Tibial nerve (tissue), 4 donors: ENCODE measurements around the gene HAPLN2. TPM values are rescaled to one million over a fixed set of nuclear protein-coding genes. Genes with fewer than 3 reads are reported as not detected.
A peak's percentile ranks its signal among the peaks of the same experiment; 100 is the strongest.

Source experiments
- DNase-seq, 2 donors: peaks; one replicate each; pipeline ENCODE4 v3.0.0-alpha.2; 2019; ENCODE audit warnings: low spot score in 2 of 2
- H3K27ac ChIP-seq, 4 donors: fragments of 200-600 bp; sonication (generic) in 3 of 4; one replicate each; pipeline ENCODE4 v1.5.1; 2017 to 2019; ENCODE audit warnings: mild to moderate bottlenecking in 1 of 4
- H3K27me3 ChIP-seq, 2 donors: fragments of 200-600 bp; sonication (generic) in 1 of 2; one replicate each; pipeline versions ENCODE4 v1.5.1 to v1.6.0; 2017 to 2019
- H3K36me3 ChIP-seq, 3 donors: fragments of 200-600 bp; sonication (generic); one replicate each; pipeline ENCODE4 v1.5.1; 2018 to 2019
- H3K4me1 ChIP-seq, 4 donors: fragments of 200-600 bp; sonication (generic) in 3 of 4; one replicate each; pipeline ENCODE4 v1.5.1; 2017 to 2019
- H3K4me3 ChIP-seq, 4 donors: fragments of 200-600 bp; sonication (generic) in 3 of 4; one replicate each; pipeline ENCODE4 v1.5.1; 2017 to 2019; ENCODE audit warnings: mild to moderate bottlenecking in 1 of 4, moderate library complexity in 1 of 4
- H3K9me3 ChIP-seq, 4 donors: fragments of 200-600 bp; sonication (generic) in 3 of 4; one replicate each; pipeline ENCODE4 v1.5.1; 2017 to 2019
- CTCF ChIP-seq, 5 experiments: fragments of 200-600 bp in 3 of 5; fragments of 450-650 bp in 2 of 5; sonication (generic) in 3 of 5; IDR thresholded peaks; one replicate each; pipeline ENCODE4 v1.5.1; 2016 to 2019; ENCODE audit warnings: antibody characterized with exemption in 5 of 5, mild to moderate bottlenecking in 3 of 5, moderate library complexity in 2 of 5
- EP300 ChIP-seq, 2 donors: sonication (generic); formaldehyde crosslinking; IDR thresholded peaks; one replicate each; pipeline ENCODE4 v1.6.1; 2017; ENCODE audit warnings: antibody characterized with exemption in 2 of 2, mild to moderate bottlenecking in 1 of 2
- POLR2A ChIP-seq, 2 donors: fragments of 450-650 bp; IDR thresholded peaks; one replicate each; pipeline ENCODE4 v1.6.1; 2017; ENCODE audit warnings: antibody characterized with exemption in 2 of 2, mild to moderate bottlenecking in 2 of 2, moderate library complexity in 2 of 2
- WGBS, 2 donors: methylation state at CpG; one replicate each; pipeline ENCODE4 v1.1.5; 2018; 5-methylcytosine and 5-hydroxymethylcytosine counted together
- total RNA-seq, 4 donors: library from RNA; depleted of rRNA; stranded (reverse); fragments of >200 nt; gene quantifications; one replicate each; pipeline ENCODE4 v1.1.0, GENCODE V29; 2016

Gene HAPLN2
- total RNA-seq, 4 donors from 2014 or later = 1.8 to 20.3 (median 10.6) TPM

GRCh38 chr1:156670791-156671190, 51.6 kb downstream of the HAPLN2 start:
- H3K4me3 ChIP-seq = no peak overlapping the region
- TF ChIP-seq POLR2A (IDR thresholded peaks at IDR 0.05) (no peak), EP300 (IDR thresholded peaks at IDR 0.05) (no peak), CTCF (IDR thresholded peaks at IDR 0.05) (no peak)
- no peaks in the 10 kb centered on the region for H3K27me3 ChIP-seq
- DNase-seq = no peak
- peaks cover 0 to 32% (median 0%) of the 10 kb centered on the region in 3 donors for H3K36me3 ChIP-seq
- H3K27ac ChIP-seq = peak overlapping the region in 2 of 4 donors; percentile 84 to 94
- H3K4me1 ChIP-seq = peaks cover 0 to 82% (median 39%) of the 10 kb centered on the region in 4 donors
- 58 to 72% methylated on average over 3 of the region's 4 CpGs for WGBS, 2 donors
- no peaks in the 10 kb centered on the region for H3K9me3 ChIP-seq

GRCh38 chr1:156671804-156672203, 52.6 kb downstream of the HAPLN2 start:
- H3K4me3 ChIP-seq = no peak overlapping the region
- H3K27me3 ChIP-seq = peaks cover 0 to 1% of the 10 kb centered on the region in 2 donors
- H3K36me3 ChIP-seq = peaks cover 0 to 32% (median 0%) of the 10 kb centered on the region in 3 donors
- WGBS, 2 donors = 94 to 95% methylated on average over 2 of the region's 2 CpGs
- TF ChIP-seq POLR2A (IDR thresholded peaks at IDR 0.05) (no peak), CTCF (IDR thresholded peaks at IDR 0.05) (no peak), EP300 (IDR thresholded peaks at IDR 0.05) (no peak)
- peak overlapping the region in 1 of 4 donors; percentile 33 for H3K27ac ChIP-seq
- peaks cover 0 to 82% (median 33%) of the 10 kb centered on the region in 4 donors for H3K4me1 ChIP-seq
- DNase-seq = no peak
- H3K9me3 ChIP-seq = no peaks in the 10 kb centered on the region

- WGBS, 2 donors = 30 to 32% methylated on average over 8 of the region's 8 CpGs
- peak overlapping the region in 1 of 4 donors; percentile 68 for H3K4me3 ChIP-seq
- H3K9me3 ChIP-seq = no peaks in the 10 kb centered on the region
- H3K36me3 ChIP-seq = peaks cover 0 to 32% (median 0%) of the 10 kb centered on the region in 3 donors
- peak overlapping the region in 3 of 4 donors; percentile 36 to 92 (median 91) for H3K27ac ChIP-seq
- H3K27me3 ChIP-seq = peaks cover 0 to 9% of the 10 kb centered on the region in 2 donors
- peaks cover 0 to 80% (median 29%) of the 10 kb centered on the region in 4 donors for H3K4me1 ChIP-seq
- DNase-seq = no peak
- TF ChIP-seq EP300 (IDR thresholded peaks at IDR 0.05) (peak in 1 of 2 donors; percentile 8), CTCF (IDR thresholded peaks at IDR 0.05) (no peak)
Measured at GRCh38 chr1:156673387-156674121, 54.3 kb downstream of the HAPLN2 start.

Other genes starting within 250 kb of the HAPLN2 start
- 10 to 100 TPM; 67.5 to 84.9 (median 70.8) TPM for gene MEF2D, start 118.6 kb upstream of the HAPLN2 start, total RNA-seq
- gene IQGAP3, start 46.9 kb upstream of the HAPLN2 start, total RNA-seq = 1 to 10 TPM in 2 of 4 donors, under 1 TPM in 2; 0.21 to 2.4 (median 0.97) TPM
- not detected for gene TTC24, start 39.7 kb upstream of the HAPLN2 start, total RNA-seq
- gene NAXE, start 27.6 kb upstream of the HAPLN2 start, total RNA-seq = 100 to 1,000 TPM in 1 of 4 donors, 10 to 100 TPM in 3; 53.1 to 105 (median 82.7) TPM
- 10 to 100 TPM; 22.2 to 44.4 (median 29.6) TPM for gene GPATCH4, start 17.9 kb upstream of the HAPLN2 start, total RNA-seq
- not detected for gene BCAN, start 22.7 kb downstream of the HAPLN2 start, total RNA-seq
- gene NES, start 58.0 kb downstream of the HAPLN2 start, total RNA-seq = 10 to 100 TPM; 59.9 to 65.3 (median 63.9) TPM
- gene CRABP2, start 86.2 kb downstream of the HAPLN2 start, total RNA-seq = 10 to 100 TPM in 1 of 4 donors, 1 to 10 TPM in 3; 3.5 to 13.2 (median 5.0) TPM
- 10 to 100 TPM; 36.5 to 50.1 (median 46.0) TPM for gene METTL25B, start 109.1 kb downstream of the HAPLN2 start, total RNA-seq
- gene ISG20L2, start 109.4 kb downstream of the HAPLN2 start, total RNA-seq = 10 to 100 TPM; 10.1 to 24.9 (median 18.6) TPM
- gene MRPL24, start 121.7 kb downstream of the HAPLN2 start, total RNA-seq = 10 to 100 TPM; 48.6 to 90.4 (median 66.2) TPM
- gene HDGF, start 132.3 kb downstream of the HAPLN2 start, total RNA-seq = 100 to 1,000 TPM; 120 to 177 (median 157) TPM
- gene PRCC, start 148.1 kb downstream of the HAPLN2 start, total RNA-seq = 10 to 100 TPM; 25.1 to 44.6 (median 30.8) TPM
- 1 to 10 TPM in 2 of 4 donors, under 1 TPM in 1, not detected in 1; 0.78 to 7.2 (median 2.9) TPM for gene SH2D2A, start 197.4 kb downstream of the HAPLN2 start, total RNA-seq
- gene INSRR, start 239.7 kb downstream of the HAPLN2 start, total RNA-seq = under 1 TPM; under 0.01 to 0.60 (median 0.20) TPM
- gene NTRK1, start 241.4 kb downstream of the HAPLN2 start, total RNA-seq = under 1 TPM in 3 of 4 donors, not detected in 1; 0.22 to 0.42 (median 0.39) TPM